ENCODE data around the gene CALML5. TPM values are rescaled to one million over a fixed set of nuclear protein-coding genes. Genes with fewer than 3 reads are reported as not detected.
A peak's percentile ranks its signal among the peaks of the same experiment; 100 is the strongest.

Gene CALML5
- total RNA-seq, 3 donors from 2014 or later, result not detected

GRCh38 chr10:5500910-5501309 lies 1.5 kb upstream of the CALML5 start:
- no peak for DNase-seq
- peaks cover 6% of the 10 kb centered on the region for H3K4me1 ChIP-seq (ENCODE audit: low read depth)
- intact Hi-C loops (cut with DNase I, micrococcal nuclease), result no loop called here
- H3K36me3 ChIP-seq (ENCODE audit: low read depth), result no peaks in the 10 kb centered on the region
- no peak overlapping the region for H3K4me3 ChIP-seq
- no peak for TF ChIP-seq CTCF (IDR thresholded peaks at IDR 0.05)
- no peaks in the 10 kb centered on the region for H3K9me3 ChIP-seq
- ATAC-seq, result no peak

- DNase-seq (no peak), ATAC-seq (no peak)
- no peaks in the 10 kb centered on the region for H3K9me3 ChIP-seq
- no peaks in the 10 kb centered on the region for H3K36me3 ChIP-seq (ENCODE audit: low read depth)
- no peak for TF ChIP-seq CTCF (IDR thresholded peaks at IDR 0.05)
- H3K4me3 ChIP-seq, result no peak overlapping the region
- H3K4me1 ChIP-seq (ENCODE audit: low read depth), result peaks cover 6% of the 10 kb centered on the region
- intact Hi-C loops (cut with DNase I, micrococcal nuclease), result no loop called here
These were observed 846 bp upstream of the CALML5 start for GRCh38 chr10:5500162-5500670.

- intact Hi-C loops (cut with DNase I, micrococcal nuclease), result no loop called here
- no peak for TF ChIP-seq CTCF (IDR thresholded peaks at IDR 0.05)
- H3K36me3 ChIP-seq (ENCODE audit: low read depth), result no peaks in the 10 kb centered on the region
- peak in 1 of 3 donors; percentile 44 for DNase-seq
- peaks cover 6% of the 10 kb centered on the region for H3K4me1 ChIP-seq (ENCODE audit: low read depth)
- no peaks in the 10 kb centered on the region for H3K9me3 ChIP-seq
- no peak for ATAC-seq
- no peak overlapping the region for H3K4me3 ChIP-seq
These were observed 428 bp downstream of the CALML5 start for GRCh38 chr10:5498791-5499492.

- intact Hi-C loops (cut with DNase I, micrococcal nuclease), result no loop called here
- no peak for DNase-seq
These were observed 1.2 kb downstream of the CALML5 start for GRCh38 chr10:5497948-5498730.

GRCh38 chr10:5497289-5497688 lies 2.1 kb downstream of the CALML5 start:
- DNase-seq (no peak), ATAC-seq (no peak)
- no peaks in the 10 kb centered on the region for H3K4me1 ChIP-seq (ENCODE audit: low read depth)
- H3K4me3 ChIP-seq, result no peak overlapping the region
- no peaks in the 10 kb centered on the region for H3K36me3 ChIP-seq (ENCODE audit: low read depth)
- peaks cover 4% of the 10 kb centered on the region for H3K9me3 ChIP-seq
- no peak for TF ChIP-seq CTCF (IDR thresholded peaks at IDR 0.05)
- intact Hi-C loops (cut with DNase I, micrococcal nuclease), result no loop called here

More at GRCh38 chr10:5497948-5498730, 1.2 kb downstream of the CALML5 start:
- ATAC-seq, result no peak
- Histone ChIP-seq H3K36me3 (ENCODE audit: low read depth) (no peaks in the 10 kb centered on the region), H3K4me1 (ENCODE audit: low read depth) (peaks cover 6% of the 10 kb centered on the region), H3K9me3 (no peaks in the 10 kb centered on the region), H3K4me3 (no peak overlapping the region)
- no peak for TF ChIP-seq CTCF (IDR thresholded peaks at IDR 0.05)

Data from mucosa of descending colon (tissue), 3 donors.